HG03095 (cell line): ENCODE measurements around the gene EVI2A.
"Not testable (repeated sequence)": the region's sequence is repeated elsewhere in the genome, so short reads cannot be mapped to it uniquely, and the experiment has no call there.

ENCODE experiments used
- ATAC-seq: cut with Tn5 transposase; IDR thresholded peaks from one replicate; pipeline ENCODE4 v1.9.1; 2021; ENCODE audit warnings: moderate library complexity; ENCODE audit not compliant: unreplicated experiment

The EVI2A gene, protein sequence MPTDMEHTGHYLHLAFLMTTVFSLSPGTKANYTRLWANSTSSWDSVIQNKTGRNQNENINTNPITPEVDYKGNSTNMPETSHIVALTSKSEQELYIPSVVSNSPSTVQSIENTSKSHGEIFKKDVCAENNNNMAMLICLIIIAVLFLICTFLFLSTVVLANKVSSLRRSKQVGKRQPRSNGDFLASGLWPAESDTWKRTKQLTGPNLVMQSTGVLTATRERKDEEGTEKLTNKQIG

DNA sequence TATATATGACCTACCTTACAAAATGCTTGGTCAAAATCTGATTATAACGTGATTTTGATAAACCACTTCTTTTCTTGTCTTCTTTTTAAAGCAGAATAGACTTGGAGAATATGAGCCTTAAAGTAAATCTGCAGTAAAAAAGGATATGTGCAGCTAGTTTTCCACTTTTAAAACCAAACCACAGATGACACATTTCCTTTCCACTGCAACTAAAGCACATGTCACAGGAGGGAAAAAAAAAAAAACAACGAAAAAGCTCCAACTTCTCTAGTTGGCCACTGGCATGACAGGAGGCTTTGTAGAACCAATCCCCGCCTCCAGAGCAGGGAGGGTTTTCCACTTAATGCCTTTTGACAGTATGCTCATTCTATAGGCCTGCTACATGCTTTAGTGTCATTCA lies at the start of gene EVI2A:
EVI2A (minus strand) TSS at position 142 of the 400 bp plus-strand sequence. CDS start 2,609 bp downstream, outside the sequence.
- ATAC-seq = no peak

DNA sequence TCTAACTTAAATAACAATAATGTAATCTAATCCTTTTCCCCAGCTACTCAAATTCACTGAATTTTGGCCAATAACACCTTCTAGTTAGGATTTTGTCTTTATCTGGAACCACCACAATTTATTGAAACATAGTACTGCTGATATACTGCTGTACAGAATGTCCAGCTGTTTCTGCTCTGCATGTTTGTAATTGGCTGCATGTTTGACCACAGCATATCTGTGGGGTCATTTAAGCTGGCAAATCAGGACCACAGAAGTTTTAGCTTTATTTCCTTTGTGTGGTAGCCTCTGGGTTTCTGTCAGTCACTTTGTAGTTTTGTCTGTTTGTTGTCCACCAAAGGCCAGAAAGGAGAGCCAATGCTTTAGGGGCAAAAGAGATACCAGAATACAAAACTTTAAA lies 47.8 kb upstream of the EVI2A start:
- ATAC-seq = no peak

DNA sequence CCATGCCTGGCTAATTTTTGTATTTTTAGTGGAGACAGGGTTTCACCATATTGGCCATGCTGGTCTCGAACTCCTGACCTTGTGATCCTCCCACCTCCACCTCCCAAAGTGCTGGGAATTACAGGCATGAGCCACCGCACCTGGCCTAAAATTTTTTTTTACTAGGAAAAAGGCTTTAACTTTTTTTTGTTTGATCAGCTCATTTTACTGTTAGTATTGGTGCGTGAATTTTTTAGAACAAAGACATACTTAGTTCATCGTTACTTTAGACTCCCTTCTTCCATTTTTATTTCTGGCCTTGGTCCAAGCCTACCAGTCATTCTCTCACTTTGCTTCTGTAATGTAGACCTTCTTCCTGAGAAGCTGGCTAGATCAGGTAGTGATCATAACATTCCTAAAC lies 44.7 kb upstream of the EVI2A start:
- ATAC-seq = no peak

DNA sequence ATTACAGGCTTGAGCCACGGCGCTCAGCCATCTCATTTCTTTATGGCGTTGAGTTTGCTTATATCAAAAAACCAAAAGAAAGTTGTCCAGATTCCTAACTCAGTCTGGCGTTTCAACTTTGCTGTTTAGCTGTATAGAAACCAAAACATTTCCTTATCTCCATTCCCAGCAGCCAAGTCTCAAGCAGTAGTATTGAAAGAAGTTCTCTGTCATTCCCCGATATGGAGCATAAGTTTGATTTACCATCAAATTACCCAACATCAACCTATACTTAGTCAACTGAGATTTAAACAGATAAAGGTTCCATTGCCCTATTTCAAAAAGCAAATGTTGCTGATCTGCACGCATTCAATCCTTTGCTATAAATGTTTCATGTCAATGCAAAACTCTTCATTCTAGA lies 42.6 kb upstream of the EVI2A start:
- ATAC-seq = no peak

DNA sequence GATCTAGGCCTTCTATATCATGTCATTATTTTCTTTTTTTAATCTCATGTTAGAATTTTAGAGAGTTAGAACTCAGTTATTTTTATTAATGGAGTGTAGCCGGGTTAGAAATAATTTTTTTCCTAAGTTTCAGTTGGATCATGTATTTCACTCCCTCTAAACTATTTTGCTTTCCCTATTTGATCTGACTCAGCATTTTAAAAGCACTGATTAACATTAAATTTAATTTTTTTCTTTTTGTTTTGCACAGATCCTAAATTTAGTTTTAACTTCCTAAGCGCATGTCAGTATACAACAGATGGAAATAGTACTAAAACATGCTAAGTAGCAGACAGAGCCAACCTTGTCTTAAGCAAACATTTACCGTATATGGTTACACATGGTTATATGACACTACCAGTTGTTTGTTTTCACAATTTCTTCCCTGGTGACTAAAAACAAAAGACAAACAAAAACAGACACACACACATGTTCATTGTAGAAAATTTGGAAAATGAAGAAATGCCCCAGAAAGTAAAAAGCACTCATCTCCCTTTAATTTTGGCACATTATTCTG lies 36.5 kb upstream of the EVI2A start:
- ATAC-seq = no peak

DNA sequence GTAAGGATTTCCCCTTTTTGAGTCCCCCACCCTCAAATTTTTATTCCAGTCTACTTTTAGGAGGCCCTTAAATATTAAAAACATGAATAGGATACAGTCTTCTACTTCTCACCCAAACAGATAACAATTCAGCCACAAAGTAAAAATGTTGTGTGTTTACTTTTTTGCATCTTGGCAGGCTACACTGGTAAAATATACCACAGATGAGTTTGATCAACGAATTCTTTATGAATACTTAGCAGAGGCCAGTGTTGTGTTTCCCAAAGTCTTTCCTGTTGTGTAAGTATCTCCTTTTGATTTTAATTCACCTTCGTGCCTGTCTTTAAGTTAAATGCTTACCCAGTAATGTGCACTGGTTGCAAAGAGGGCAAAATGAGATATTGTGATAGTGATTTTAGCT lies 35.7 kb upstream of the EVI2A start:
- no peak for ATAC-seq

DNA sequence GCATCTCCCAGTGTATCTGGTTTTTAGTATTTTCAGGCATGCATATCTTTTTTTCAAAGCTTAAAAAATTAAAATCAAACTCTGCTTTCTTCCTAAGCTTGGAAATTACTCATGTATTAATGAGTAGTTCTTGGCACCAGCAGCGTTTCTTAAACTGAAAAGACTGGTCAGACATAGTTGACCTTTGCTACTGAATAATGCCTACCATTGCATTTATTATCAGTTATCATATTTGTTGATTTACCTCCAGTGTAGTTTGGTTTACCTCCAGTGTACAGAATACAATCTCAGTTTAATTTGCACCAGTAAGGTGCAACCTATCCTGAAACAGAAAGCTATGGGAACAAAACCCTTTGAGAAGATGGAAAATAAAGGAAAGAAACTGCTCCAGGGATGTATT lies 34.5 kb upstream of the EVI2A start:
- ATAC-seq = no peak

DNA sequence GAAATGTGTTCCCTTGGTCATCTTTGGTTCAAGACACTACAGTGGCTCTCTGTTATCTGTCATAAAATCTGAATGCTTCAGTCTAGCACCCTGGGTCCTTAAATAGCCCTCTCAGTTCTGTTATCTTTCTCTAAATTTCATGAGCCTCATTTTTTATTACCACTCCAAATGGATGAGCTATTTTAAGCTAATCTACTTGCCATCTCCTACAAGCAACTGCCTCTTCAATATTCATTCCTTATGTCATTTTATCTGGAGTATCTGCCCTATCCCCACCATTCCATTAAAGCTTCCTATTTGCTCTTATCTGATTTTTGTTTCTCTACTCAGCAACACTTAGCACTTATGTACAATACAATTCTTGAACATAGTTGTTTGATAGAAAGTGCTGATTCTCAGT lies 28.0 kb upstream of the EVI2A start:
- ATAC-seq = no peak

DNA sequence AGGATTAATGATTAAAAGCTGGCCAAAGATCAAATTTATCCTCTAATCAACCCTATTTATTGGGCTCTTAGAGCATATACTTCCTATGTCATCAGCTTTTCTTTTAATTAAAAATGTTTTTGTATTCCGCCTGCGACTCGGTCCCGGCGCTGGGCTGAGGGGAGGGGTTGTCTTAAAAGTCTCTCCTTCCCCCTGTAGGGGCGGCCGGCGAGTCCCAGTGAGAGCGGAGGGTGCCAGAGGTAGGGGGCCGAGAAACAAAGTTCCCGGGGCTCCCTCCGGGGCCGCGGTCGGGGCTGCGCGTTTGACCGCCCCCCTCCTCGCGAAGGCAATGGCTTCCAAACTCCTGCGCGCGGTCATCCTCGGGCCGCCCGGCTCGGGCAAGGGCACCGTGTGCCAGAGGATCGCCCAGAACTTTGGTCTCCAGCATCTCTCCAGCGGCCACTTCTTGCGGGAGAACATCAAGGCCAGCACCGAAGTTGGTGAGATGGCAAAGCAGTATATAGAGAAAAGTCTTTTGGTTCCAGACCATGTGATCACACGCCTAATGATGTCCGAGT lies 23.8 kb upstream of the EVI2A start:
- not testable (repeated sequence) for ATAC-seq

DNA sequence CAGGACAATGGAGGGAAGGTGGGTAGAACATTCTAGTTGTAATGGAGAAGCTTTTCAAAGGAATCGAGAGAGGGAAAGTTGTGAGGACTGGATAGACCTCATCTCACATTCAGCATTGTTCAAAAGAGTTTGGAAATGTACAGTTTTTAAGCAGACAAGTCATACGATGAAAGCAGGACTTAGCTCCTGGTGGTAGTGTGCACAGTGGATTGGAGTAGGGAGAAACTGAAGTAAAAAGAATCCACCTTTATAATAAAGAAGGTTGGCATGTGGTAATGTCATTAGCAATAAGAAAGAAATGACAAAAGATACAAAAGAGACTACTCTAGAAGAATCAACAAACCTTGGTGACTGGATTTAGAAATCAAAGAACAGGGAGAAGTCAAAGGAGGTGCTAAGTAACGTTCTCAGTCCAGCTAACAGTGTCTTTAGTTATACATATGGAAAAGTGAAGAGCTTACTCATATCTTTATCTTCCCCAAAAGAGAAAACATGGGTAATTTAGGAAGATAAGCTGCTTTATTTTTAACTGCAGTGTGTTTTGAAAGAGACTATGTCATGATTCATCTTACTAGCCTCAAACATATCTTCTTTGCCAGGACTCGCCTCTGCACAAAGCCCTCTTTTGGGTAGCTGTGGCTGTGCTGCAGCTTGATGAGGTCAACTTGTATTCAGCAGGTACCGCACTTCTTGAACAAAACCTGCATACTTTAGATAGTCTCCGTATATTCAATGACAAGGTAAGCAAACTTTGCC lies 18.7 kb upstream of the EVI2A start:
- no peak for ATAC-seq

DNA sequence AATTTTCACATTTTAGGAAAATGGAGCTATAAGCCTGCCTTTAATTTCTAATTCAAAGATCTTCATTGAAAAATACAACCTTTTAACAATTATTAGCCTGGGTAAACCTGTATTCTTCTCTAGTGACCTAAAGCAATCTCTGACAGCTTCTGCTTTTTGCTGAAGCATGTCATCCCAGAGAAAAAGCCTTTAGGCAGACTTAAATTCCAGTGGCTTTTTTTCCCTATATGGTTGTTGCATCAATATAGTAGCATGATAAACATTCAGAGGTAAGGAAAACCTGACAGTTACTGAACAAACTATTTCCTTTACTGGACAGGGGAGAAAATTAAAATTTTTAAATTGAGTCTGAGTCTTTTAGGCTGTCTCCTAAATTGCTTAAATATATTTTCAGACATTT lies 7.8 kb upstream of the EVI2A start:
- no peak for ATAC-seq

DNA sequence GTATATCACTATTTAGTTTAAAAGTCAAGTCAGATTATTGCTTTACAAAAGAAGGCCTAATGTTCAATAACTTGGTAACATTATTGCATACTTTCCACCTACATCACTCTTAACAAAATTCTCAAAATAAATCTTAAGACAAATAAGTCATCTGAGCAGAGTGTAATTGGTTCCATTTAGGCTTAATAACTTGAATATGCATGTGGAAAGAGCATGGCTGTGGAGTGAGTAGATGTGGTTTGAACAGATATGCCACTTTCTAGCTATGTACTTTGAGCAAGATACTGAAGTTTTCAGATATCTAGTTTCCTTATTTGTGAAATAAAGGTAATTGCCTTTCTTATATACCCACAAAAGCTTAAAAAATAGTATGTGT lies 6.7 kb upstream of the EVI2A start:
- ATAC-seq = no peak

DNA sequence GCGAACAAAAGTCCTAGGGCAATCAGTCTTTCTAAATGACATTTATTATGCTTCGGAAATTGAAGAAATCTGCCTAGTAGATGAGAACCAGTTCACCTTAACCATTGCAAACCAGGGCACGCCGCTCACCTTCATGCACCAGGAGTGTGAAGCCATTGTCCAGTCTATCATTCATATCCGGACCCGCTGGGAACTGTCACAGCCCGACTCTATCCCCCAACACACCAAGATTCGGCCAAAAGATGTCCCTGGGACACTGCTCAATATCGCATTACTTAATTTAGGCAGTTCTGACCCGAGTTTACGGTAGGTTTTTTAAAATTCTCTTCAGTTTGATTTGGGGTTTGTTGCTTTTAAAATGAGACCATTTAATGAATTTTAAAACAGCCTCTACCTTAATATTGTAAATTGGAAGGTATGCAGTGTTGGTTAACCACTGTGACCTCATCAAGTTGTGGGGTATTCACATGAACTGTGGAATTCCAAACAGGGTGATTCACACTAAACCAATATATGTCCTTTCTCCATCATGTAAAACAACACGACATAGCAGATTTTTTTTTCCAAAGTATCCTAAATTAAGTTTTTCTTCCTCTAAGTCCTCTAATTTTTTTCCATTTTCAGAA lies 6.2 kb upstream of the EVI2A start:
- ATAC-seq = no peak

DNA sequence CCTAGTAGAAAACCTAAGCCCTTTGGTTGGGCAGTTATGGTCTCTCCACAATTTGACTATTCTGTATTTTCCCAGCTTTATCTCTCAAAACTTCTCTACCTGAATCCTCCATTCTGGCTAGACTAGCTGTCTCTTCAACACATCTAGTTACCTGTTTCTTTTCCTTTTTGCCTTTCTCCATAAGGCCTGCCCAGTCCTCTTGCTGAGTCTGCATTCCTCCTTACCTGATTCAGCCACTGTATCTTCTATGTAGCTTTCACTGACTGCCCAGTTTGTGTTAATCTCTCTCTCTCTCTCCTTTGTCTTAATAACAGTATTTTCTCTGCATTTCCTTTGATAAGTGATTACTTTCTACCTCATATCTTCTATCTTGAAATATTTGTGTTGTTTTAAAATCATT lies 2.1 kb upstream of the EVI2A start:
- ATAC-seq = no peak

DNA sequence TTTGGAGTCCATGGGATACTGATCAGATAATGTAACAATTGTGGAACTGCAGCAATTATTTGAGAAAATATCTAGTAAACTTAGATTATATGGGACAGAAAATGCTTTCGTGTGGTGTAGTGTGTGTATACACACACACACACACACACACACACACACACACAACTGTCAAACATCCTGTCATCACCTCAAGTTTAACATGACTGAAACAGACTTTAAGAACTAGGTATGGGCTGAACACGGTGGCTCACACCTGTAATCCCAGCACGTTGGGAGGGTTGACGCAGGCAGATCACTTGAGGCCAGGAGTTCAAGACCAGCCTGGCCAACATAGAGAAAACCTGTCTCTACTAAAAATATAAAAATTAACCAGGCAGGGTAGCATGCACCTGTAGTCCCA lies 544 bp upstream of the EVI2A start:
- no peak for ATAC-seq

DNA sequence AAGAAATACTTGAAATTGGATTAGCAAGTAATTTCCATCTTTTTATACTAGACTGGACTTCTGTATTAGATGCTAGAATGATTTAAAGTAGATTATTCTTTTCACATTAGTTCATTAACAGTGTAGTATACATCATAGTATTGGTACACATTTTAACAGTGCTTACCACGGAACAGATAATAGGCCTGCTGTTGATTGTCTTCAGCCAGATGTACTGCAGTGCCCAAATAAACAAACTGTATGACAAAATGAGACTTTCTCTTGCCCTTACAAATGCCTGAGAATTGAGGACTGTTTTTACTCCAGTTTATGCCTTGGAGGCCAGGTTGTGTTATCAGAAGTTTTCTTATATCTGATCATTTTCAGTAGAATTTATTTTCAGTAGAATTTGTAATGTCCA lies 631 bp downstream of the EVI2A start:
- no peak for ATAC-seq

DNA sequence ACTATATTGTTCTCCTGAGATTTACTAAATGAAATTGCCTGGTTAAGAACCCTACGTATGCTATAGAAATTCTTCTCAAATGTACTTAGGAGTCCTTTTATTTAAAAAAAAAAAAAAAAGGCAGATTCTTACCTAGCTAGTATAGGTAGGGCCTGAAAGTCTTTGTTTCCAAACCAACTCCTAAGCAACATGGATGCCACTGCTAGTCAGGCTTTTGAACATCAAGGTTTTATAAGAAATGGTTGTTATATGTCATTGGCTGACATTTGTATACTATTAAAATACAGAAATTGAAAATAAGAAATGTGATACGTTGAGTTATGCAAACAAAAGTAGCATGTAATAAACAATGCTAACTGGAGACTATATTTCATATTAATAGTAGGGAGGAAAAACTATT lies 1.2 kb downstream of the EVI2A start:
- ATAC-seq = no peak

DNA sequence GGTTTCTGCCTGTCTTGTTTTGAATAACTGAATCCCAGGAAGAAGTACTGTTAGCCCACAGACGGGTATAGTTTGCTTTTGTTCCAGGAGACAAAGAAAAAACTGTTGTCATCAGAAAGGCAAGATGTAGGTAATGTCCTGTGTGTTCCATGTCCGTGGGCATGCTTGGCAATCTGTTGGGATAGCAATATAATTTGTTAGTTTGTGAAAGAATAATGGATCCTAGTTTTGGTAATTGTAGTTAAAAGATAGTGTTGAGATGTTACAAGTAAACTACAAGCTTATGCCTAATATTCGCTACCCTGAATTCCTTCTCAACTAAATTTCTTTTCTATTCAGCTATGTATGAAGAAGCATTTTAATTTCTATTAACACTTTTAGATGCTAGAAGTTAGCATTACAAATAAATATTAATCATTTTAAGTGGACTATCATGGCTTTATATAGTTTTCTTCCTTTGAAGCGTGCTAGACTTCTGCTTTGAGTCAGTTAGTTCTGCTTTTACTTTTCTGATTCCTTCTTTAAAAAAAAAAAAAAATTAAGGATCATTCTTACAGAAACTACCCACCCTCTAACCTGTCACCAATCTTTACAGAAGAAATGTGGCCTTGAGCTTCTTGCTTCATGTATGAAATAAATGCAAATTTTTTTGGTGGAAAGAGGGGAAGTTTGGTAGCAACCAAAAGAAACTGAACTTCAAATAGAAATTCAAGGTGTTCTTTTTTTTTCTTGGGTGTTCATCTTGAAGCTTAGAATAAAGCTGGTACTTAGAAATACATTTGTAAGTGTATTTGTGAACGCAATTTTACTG lies 2.4 kb downstream of the EVI2A start:
- no peak for ATAC-seq

DNA sequence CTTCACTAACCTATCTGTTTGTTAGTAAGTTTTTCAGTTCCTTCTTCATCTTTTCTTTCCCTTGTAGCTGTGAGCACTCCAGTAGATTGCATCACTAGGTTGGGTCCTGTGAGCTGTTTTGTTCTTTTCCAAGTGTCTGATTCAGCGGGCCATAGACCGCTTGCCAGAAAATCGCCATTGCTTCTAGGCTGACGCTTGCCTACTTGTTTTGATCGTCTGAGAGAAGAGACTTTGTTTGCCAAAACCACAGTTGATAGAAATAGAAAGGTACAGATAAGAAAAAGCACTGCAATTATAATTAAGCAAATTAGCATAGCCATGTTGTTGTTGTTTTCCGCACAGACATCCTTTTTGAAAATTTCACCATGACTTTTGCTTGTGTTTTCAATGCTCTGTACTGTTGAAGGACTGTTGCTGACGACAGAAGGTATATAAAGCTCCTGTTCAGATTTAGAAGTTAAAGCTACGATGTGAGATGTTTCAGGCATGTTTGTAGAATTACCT lies 3.1 kb downstream of the EVI2A start:
- peak; percentile 33 for ATAC-seq

DNA sequence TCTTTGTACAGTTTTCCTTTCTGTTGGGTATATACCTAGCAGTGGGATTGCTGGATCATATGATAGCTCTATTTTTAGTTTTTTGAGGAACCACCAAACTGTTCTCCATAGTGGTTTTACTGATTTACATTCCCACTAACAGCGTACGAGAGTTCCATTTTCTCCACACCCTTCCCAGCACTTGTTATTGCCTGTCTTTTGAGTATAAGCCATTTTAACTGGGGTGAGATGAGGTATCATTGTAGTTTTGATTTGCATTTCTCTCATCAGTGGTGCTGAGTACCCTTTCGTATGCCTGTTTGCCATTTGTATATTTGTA lies 6.7 kb downstream of the EVI2A start:
- ATAC-seq = no peak
